Right lobe of liver (tissue), 4 donors: ENCODE data around the gene GMPR.

ENCODE experiments used
- CTCF ChIP-seq, 4 donors: fragments of 200-600 bp in 3 of 4; fragments of 450-650 bp in 1 of 4; IDR thresholded peaks; one replicate each; pipeline versions ENCODE4 v1.5.1 to v1.8.0; 2016 to 2022; ENCODE audit warnings: antibody characterized with exemption in 4 of 4, mild to moderate bottlenecking in 2 of 4
- POLR2A ChIP-seq: fragments of 450-650 bp; IDR thresholded peaks from one replicate; pipeline ENCODE4 v1.6.1; 2017; ENCODE audit warnings: antibody characterized with exemption, mild to moderate bottlenecking
- donor health status: DM: no; HTN: no; CAD: no.
- donor health status: DM: no; HTN: no; CAD: no.
- donor health status: DM: no; HTN: yes; CAD: no.

GRCh38 chr6:16238963-16239797 lies 793 bp downstream of the GMPR start:
- TF ChIP-seq CTCF (IDR thresholded peaks at IDR 0.05), result peak; percentile 32 to 48 (median 42)
- TF ChIP-seq POLR2A, result no peak
